ENCODE results near the gene SYNGR1. TPM values are rescaled to one million over a fixed set of nuclear protein-coding genes. Genes with fewer than 3 reads are reported as not detected.

The SYNGR1 gene
- total and polyA plus RNA-seq, 2 donors (not counting 1 experiment from before 2014, with no cell fraction given) = 9.4 to 31.9 TPM

DNA sequence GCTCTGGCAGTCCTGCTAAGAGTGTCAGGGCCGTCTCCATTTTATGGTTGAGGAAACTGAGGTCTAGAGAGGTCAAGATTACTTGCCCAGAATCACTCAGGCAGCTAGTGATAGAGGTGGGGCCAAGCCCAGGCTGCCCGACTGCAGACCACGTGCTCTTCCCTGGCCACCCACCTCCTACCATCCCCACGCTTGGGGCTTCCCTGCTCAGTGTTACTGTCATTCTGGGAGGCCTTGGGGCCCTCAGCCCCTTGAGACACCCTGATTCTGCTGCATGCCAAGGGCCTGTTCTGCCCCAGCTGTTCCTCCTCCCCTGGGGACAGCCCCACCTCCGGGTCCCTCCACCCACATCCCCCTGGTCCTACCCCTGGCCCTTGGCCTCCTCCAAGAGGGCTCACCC is 32.6 kb downstream of the SYNGR1 start:
- Histone ChIP-seq H3K4me2 (replicated peaks; ENCODE audit: low read depth, low read length, poor library complexity, severe bottlenecking) (no peak overlapping the region), H2AFZ (ENCODE audit: insufficient read depth, low read depth, low read length, poor library complexity, severe bottlenecking) (no peak overlapping the region), H3K9ac (ENCODE audit: low read length) (no peak overlapping the region), H3K4me3 (ENCODE audit: control extremely low read depth in 1 of 5, extremely low read depth in 1 of 5, insufficient read depth in 1 of 5, low read depth in 2 of 5, low read length in 4 of 5) (no peak overlapping the region), H4K20me1 (ENCODE audit: control insufficient read depth, insufficient read depth, low read length, poor library complexity, severe bottlenecking) (no peaks in the 10 kb centered on the region), H3K27me3 (replicated peaks in 1 of 4; ENCODE audit: control extremely low read depth in 1 of 4, control insufficient read depth in 3 of 4, insufficient read depth in 4 of 4, low read length in 3 of 4) (no peaks in the 10 kb centered on the region), H3K36me3 (replicated peaks in 1 of 2; ENCODE audit: control extremely low read depth in 1 of 2, control insufficient read depth in 1 of 2, extremely low read depth in 1 of 2, insufficient read depth in 2 of 2, low read length in 1 of 2) (peaks cover 0 to 6% of the 10 kb centered on the region in 2 experiments), H3K4me1 (ENCODE audit: control insufficient read depth in 2 of 2, insufficient read depth in 2 of 2, low read length in 2 of 2) (peaks cover 0 to 8% of the 10 kb centered on the region in 2 donors), H3K9me3 (ENCODE audit: control extremely low read depth in 1 of 3, control insufficient read depth in 2 of 3, insufficient read depth in 1 of 3, low read length in 2 of 3) (no peaks in the 10 kb centered on the region), H3K79me2 (ENCODE audit: control insufficient read depth, insufficient read depth, low read length) (no peaks in the 10 kb centered on the region), H3K27ac (ENCODE audit: low read length in 2 of 2) (no peak overlapping the region)
- ATAC-seq (ENCODE audit: low read depth) (no peak), DNase-seq (no peak)
- no peaks in the 10 kb centered on the region for H3K27me3 Mint-ChIP-seq
- intact Hi-C loops (cut with micrococcal nuclease) = no loop called here
- H3K4me1 Mint-ChIP-seq = peaks cover 16% of the 10 kb centered on the region
- WGBS (ENCODE audit: insufficient coverage) = 58% methylated on average over 5 of the region's 5 CpGs
- ChIA-PET CTCF (no interaction called here), POLR2A (interaction anchor here (0.5 to 0.7 kb wide), 2 partner anchors 16 to 31 kb away, joined by 4 to 13 read pairs; no protein-coding TSS in a partner anchor)
- H3K27ac Mint-ChIP-seq = peak overlapping the region; percentile 50
- H3K4me3 Mint-ChIP-seq = no peak overlapping the region
- no peak for TF ChIP-seq EZH2 (IDR thresholded peaks at IDR 0.05; ENCODE audit: borderline replicate concordance, insufficient read depth, low read depth, low read length, poor library complexity, severe bottlenecking)
- TF ChIP-seq, protein P1, sequence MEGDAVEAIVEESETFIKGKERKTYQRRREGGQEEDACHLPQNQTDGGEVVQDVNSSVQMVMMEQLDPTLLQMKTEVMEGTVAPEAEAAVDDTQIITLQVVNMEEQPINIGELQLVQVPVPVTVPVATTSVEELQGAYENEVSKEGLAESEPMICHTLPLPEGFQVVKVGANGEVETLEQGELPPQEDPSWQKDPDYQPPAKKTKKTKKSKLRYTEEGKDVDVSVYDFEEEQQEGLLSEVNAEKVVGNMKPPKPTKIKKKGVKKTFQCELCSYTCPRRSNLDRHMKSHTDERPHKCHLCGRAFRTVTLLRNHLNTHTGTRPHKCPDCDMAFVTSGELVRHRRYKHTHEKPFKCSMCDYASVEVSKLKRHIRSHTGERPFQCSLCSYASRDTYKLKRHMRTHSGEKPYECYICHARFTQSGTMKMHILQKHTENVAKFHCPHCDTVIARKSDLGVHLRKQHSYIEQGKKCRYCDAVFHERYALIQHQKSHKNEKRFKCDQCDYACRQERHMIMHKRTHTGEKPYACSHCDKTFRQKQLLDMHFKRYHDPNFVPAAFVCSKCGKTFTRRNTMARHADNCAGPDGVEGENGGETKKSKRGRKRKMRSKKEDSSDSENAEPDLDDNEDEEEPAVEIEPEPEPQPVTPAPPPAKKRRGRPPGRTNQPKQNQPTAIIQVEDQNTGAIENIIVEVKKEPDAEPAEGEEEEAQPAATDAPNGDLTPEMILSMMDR (IDR thresholded peaks at IDR 0.05) = no peak
- H3K9me3 Mint-ChIP-seq (ENCODE audit: insufficient read depth) = no peaks in the 10 kb centered on the region

DNA sequence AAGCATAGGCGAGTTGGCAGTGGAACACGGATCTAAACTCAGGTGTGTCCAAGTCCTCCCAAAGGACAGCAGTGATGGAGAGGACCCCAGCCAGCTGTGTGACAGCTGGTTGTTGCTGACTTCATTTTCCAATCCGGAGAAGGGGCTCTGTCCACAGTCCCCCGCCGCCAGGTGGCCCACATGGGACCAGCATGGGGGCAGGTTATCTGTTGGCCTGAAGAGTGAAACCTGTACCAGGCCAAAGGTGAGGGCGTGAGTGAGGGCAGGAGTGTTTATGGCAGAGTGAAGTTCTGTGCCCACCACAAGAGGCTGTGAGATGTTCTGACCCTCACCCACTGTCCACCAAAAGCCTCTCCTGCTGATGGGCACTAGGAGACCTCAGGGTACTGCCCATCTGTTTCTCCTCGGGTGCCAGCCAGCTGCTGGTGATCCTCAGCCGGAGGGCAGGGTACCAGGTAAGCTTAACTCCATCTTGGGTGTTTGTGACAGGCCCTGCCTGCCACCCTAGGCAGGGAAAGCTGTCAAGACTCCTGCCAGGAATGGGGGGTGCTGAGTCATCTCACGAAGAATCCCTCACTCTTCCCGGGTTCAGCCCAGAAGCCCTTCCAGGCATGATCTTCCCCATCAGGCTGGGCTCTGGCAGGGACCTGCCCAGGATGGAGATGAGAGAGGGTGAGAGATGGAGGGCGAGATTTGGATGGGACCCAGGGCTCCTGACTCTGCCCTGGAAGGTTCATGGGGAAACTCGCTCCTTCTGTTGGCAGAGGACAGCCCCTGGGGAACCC is 34.2 kb downstream of the SYNGR1 start:
- H4K20me1 ChIP-seq (ENCODE audit: control insufficient read depth, insufficient read depth, low read length, poor library complexity, severe bottlenecking) = no peaks in the 10 kb centered on the region
- intact Hi-C loops (cut with micrococcal nuclease) = no loop called here
- no peak overlapping the region for H3K4me3 ChIP-seq (ENCODE audit: control extremely low read depth in 1 of 5, extremely low read depth in 1 of 5, insufficient read depth in 1 of 5, low read depth in 2 of 5, low read length in 4 of 5)
- peaks cover 0 to 6% of the 10 kb centered on the region in 2 experiments for H3K36me3 ChIP-seq (replicated peaks in 1 of 2; ENCODE audit: control extremely low read depth in 1 of 2, control insufficient read depth in 1 of 2, extremely low read depth in 1 of 2, insufficient read depth in 2 of 2, low read length in 1 of 2)
- H3K79me2 ChIP-seq (ENCODE audit: control insufficient read depth, insufficient read depth, low read length) = no peaks in the 10 kb centered on the region
- H3K27me3 ChIP-seq (replicated peaks in 1 of 4; ENCODE audit: control extremely low read depth in 1 of 4, control insufficient read depth in 3 of 4, insufficient read depth in 4 of 4, low read length in 3 of 4) = no peaks in the 10 kb centered on the region
- H3K27ac Mint-ChIP-seq = no peak overlapping the region
- no peaks in the 10 kb centered on the region for H3K27me3 Mint-ChIP-seq
- ChIA-PET POLR2A (no interaction called here), CTCF (no interaction called here)
- no peaks in the 10 kb centered on the region for H3K9me3 ChIP-seq (ENCODE audit: control extremely low read depth in 1 of 3, control insufficient read depth in 2 of 3, insufficient read depth in 1 of 3, low read length in 2 of 3)
- H3K9me3 Mint-ChIP-seq (ENCODE audit: insufficient read depth) = no peaks in the 10 kb centered on the region
- H3K4me2 ChIP-seq (replicated peaks; ENCODE audit: low read depth, low read length, poor library complexity, severe bottlenecking) = no peak overlapping the region
- H3K4me1 Mint-ChIP-seq = peaks cover 21% of the 10 kb centered on the region
- 95% methylated on average over 9 of the region's 12 CpGs for WGBS (ENCODE audit: insufficient coverage)
- no peak overlapping the region for H2AFZ ChIP-seq (ENCODE audit: insufficient read depth, low read depth, low read length, poor library complexity, severe bottlenecking)
- TF ChIP-seq, protein P1 (IDR thresholded peaks at IDR 0.05) = no peak
- no peak for TF ChIP-seq EZH2 (IDR thresholded peaks at IDR 0.05; ENCODE audit: borderline replicate concordance, insufficient read depth, low read depth, low read length, poor library complexity, severe bottlenecking)
- ATAC-seq (ENCODE audit: low read depth) = no peak
- H3K27ac ChIP-seq (ENCODE audit: low read length in 2 of 2) = no peak overlapping the region
- DNase-seq = no peak
- no peak overlapping the region for H3K4me3 Mint-ChIP-seq
- no peak overlapping the region for H3K9ac ChIP-seq (ENCODE audit: low read length)
- H3K4me1 ChIP-seq (ENCODE audit: control insufficient read depth in 2 of 2, insufficient read depth in 2 of 2, low read length in 2 of 2) = peaks cover 0 to 18% of the 10 kb centered on the region in 2 donors

Measured in B cell (primary cell).